ENCODE results near the gene PDZD4.

- no peak for TF ChIP-seq CTCF (IDR thresholded peaks at IDR 0.05)
- TF ChIP-seq USF2 (CRISPR knock-in tag; IDR thresholded peaks at IDR 0.05) = no peak
- no peak for TF ChIP-seq FOXP1 (CRISPR knock-in tag; IDR thresholded peaks at IDR 0.05; ENCODE audit: borderline replicate concordance)
Measured at GRCh38 chrX:153784325-153784967, 45.9 kb downstream of the PDZD4 start.

All from WTC11 (cell line).